Naive B cell (primary cell): ENCODE measurements around the gene CD27. TPM values are rescaled to one million over a fixed set of nuclear protein-coding genes. Genes with fewer than 3 reads are reported as not detected.
"Not testable (repeated sequence)": the region's sequence is repeated elsewhere in the genome, so short reads cannot be mapped to it uniquely, and the experiment has no call there.

Source experiments
- ATAC-seq, 2 donors: fragments of 150-1000 bp; cut with Tn5 transposase; 2 replicates each; pipeline ENCODE4 v1.10.0; 2021; ENCODE audit warnings: low read depth in 2 of 2, mild to moderate bottlenecking in 2 of 2, moderate library complexity in 2 of 2
- DNase-seq: peaks from one replicate; pipeline ENCODE4 v3.0.0; 2022
- H3K27ac Mint-ChIP-seq, 6 donors: one replicate each; pipeline ENCODE4 v1.8.0; 2020 to 2022; ENCODE audit warnings: mild to moderate bottlenecking in 6 of 6, mixed read lengths in 6 of 6, moderate library complexity in 5 of 6, inconsistent platforms in 2 of 6
- H3K27me3 Mint-ChIP-seq, 3 donors: one replicate each; pipeline ENCODE4 v1.8.0; 2021 to 2022; ENCODE audit warnings: mixed read lengths in 3 of 3, mild to moderate bottlenecking in 1 of 3
- H3K36me3 Mint-ChIP-seq, 2 donors: one replicate each; pipeline ENCODE4 v1.8.0; 2020 to 2022; ENCODE audit warnings: mixed read lengths in 2 of 2, inconsistent platforms in 1 of 2, mild to moderate bottlenecking in 1 of 2
- H3K4me1 Mint-ChIP-seq, 3 donors: one replicate each; pipeline ENCODE4 v1.8.0; 2020 to 2022; ENCODE audit warnings: mixed read lengths in 3 of 3, inconsistent platforms in 1 of 3, mild to moderate bottlenecking in 1 of 3, moderate library complexity in 1 of 3
- H3K4me3 Mint-ChIP-seq, 8 donors: one replicate each; pipeline ENCODE4 v1.8.0; 2020 to 2022; ENCODE audit warnings: mild to moderate bottlenecking in 8 of 8, mixed read lengths in 8 of 8, moderate library complexity in 8 of 8, inconsistent platforms in 2 of 8
- H3K9me3 Mint-ChIP-seq, 7 donors: one replicate each; pipeline ENCODE4 v1.8.0; 2020 to 2022; ENCODE audit warnings: mixed read lengths in 7 of 7, mild to moderate bottlenecking in 5 of 7, inconsistent platforms in 2 of 7, moderate library complexity in 1 of 7
- polyA plus RNA-seq, 6 donors: library from polyadenylated mRNA; unstranded; fragments of 300-500 nt; fragmentation: Illumina TruSeq; gene quantifications; one replicate each; pipeline ENCODE4 v1.2.3, GENCODE V29; 2021; ENCODE audit warnings: low read depth in 6 of 6

The CD27 gene
- polyA plus RNA-seq, 6 donors from 2014 or later: 3.2 to 14.8 (median 6.6) TPM

- Mint-ChIP-seq H3K27me3 (no peaks in the 10 kb centered on the region), H3K27ac (peak overlapping the region; percentile 94 to 100 (median 99)), H3K4me3 (peak overlapping the region in 7 of 8 donors; percentile 39 to 91 (median 71)), H3K4me1 (peaks cover 63 to 88% (median 67%) of the 10 kb centered on the region in 3 donors), H3K9me3 (no peaks in the 10 kb centered on the region), H3K36me3 (peaks cover 24 to 56% of the 10 kb centered on the region in 2 donors)
- no peak for DNase-seq
- ATAC-seq: no peak
Observed at GRCh38 chr12:6460751-6461371, 16.1 kb downstream of the CD27 start.

- ATAC-seq (peak; percentile 95), DNase-seq (peak; percentile 90)
- Mint-ChIP-seq H3K9me3 (no peaks in the 10 kb centered on the region), H3K36me3 (peaks cover 21 to 56% of the 10 kb centered on the region in 2 donors), H3K27ac (peak overlapping the region; percentile 94 to 100 (median 99)), H3K4me3 (peak overlapping the region; percentile 39 to 91 (median 76)), H3K4me1 (peaks cover 69 to 87% (median 74%) of the 10 kb centered on the region in 3 donors), H3K27me3 (no peaks in the 10 kb centered on the region)
Observed at GRCh38 chr12:6461401-6462233, 16.9 kb downstream of the CD27 start.

DNA sequence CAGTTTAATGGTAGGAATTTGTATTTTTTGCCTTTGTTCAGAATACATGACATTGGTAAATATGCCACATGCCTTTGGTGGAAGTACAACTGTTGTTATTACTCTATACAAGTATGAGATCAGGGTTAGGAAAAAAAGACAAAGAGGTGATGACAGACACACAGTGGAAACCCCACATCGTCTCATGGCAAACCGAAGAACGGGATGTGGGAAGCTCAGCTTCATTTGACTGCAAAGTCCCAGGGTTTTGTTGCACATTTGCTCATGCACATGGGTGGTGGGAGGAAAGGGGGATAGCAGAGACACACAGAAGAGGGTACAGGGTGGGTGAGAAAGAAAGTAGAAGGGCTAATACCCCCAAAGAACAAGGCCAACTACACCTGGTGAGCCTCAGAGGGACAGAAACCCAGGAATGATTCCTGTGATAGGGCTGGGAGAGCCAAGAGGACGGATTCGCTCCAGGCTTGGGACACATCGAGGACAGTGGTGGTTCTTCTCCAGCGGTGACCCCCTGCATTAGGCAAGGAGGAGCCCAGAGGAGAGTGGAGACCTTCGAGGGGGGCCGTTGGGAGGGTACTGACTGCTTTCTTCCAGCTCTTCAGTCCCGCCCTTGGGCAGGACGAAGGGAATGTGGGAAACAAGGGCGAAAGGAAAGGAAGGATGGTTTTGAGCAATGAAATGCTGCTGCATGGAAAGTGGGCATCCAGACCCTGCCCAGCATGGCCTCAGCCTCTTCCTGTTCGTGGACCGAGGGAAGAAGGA, 17.7 kb downstream of the CD27 start:
- ATAC-seq: no peak
- no peak for DNase-seq
- Mint-ChIP-seq H3K36me3 (peaks cover 21 to 50% of the 10 kb centered on the region in 2 donors), H3K4me1 (peaks cover 73 to 88% (median 75%) of the 10 kb centered on the region in 3 donors), H3K4me3 (peak overlapping the region; percentile 50 to 91 (median 76)), H3K27me3 (no peaks in the 10 kb centered on the region), H3K27ac (peak overlapping the region; percentile 94 to 100 (median 99)), H3K9me3 (no peaks in the 10 kb centered on the region)

- H3K36me3 Mint-ChIP-seq: peaks cover 21 to 47% of the 10 kb centered on the region in 2 donors
- no peak for ATAC-seq
- no peaks in the 10 kb centered on the region for H3K9me3 Mint-ChIP-seq
- H3K4me3 Mint-ChIP-seq: peak overlapping the region in 6 of 8 donors; percentile 20 to 72 (median 56)
- DNase-seq: no peak
- no peaks in the 10 kb centered on the region for H3K27me3 Mint-ChIP-seq
- peaks cover 79 to 90% (median 82%) of the 10 kb centered on the region in 3 donors for H3K4me1 Mint-ChIP-seq
- H3K27ac Mint-ChIP-seq: peak overlapping the region; percentile 94 to 100 (median 99)
Observed at GRCh38 chr12:6463216-6463615, 18.5 kb downstream of the CD27 start.

DNA sequence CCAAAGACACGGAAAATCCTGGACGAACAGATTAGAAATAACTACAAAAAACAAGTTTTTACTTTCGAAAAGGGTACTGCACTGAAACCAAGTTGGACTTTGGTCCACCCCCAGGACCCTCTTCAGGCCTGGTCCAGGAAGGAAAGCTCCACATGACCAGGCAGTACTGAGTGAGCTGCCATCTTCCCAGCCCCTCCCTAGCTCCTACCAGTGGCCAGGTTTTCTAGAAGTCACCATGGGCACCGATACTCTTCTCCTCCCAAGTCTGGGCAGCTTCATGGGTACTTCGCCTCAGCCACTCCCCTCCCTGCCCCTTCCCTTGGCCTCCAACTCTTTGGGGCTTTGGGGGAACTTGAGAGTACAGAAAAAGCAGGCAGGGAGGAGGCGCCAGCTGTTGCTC, 19.1 kb downstream of the CD27 start:
- no peaks in the 10 kb centered on the region for H3K27me3 Mint-ChIP-seq
- no peaks in the 10 kb centered on the region for H3K9me3 Mint-ChIP-seq
- peaks cover 76 to 90% (median 85%) of the 10 kb centered on the region in 3 donors for H3K4me1 Mint-ChIP-seq
- DNase-seq (no peak), ATAC-seq (no peak)
- H3K27ac Mint-ChIP-seq: peak overlapping the region in 5 of 6 donors; percentile 94 to 99 (median 99)
- peak overlapping the region in 2 of 8 donors; percentile 29 to 61 for H3K4me3 Mint-ChIP-seq
- H3K36me3 Mint-ChIP-seq: peaks cover 16 to 41% of the 10 kb centered on the region in 2 donors

DNA sequence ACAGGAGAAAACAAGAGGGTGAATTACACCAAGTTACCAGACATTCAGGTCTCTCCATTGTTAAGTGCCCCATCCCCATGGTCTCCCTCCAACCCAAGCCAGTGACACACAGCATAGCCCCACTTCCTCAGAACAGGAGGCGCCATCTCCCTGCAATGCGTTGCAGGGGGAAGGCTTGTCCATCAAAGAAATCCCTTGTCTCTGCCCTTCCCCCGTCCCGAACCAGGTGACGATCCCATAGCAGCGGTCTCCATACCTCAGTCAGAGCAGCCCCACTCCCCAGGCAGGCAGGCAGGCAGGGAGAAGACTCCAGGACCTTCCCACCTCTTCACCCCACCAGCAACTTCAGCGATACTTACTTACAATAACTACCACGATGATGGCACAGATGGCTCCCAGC, 19.8 kb downstream of the CD27 start:
- H3K27ac Mint-ChIP-seq: peak overlapping the region; percentile 70 to 99 (median 96)
- peaks cover 11 to 35% of the 10 kb centered on the region in 2 donors for H3K36me3 Mint-ChIP-seq

GRCh38 chr12:6465467-6466183, 20.9 kb downstream of the CD27 start:
- Mint-ChIP-seq H3K27me3 (no peaks in the 10 kb centered on the region), H3K36me3 (peaks cover 11 to 34% of the 10 kb centered on the region in 2 donors), H3K27ac (peak overlapping the region in 5 of 6 donors; percentile 77 to 94 (median 90)), H3K4me1 (peaks cover 80 to 90% (median 86%) of the 10 kb centered on the region in 3 donors), H3K9me3 (no peaks in the 10 kb centered on the region), H3K4me3 (peak overlapping the region in 3 of 8 donors; percentile 12 to 37 (median 26))
- ATAC-seq: no peak
- DNase-seq: peak; percentile 42

More for the DNA sequence above, 19.8 kb downstream of the CD27 start:
- H3K9me3 Mint-ChIP-seq: no peaks in the 10 kb centered on the region
- DNase-seq (no peak), ATAC-seq (no peak)
- H3K4me3 Mint-ChIP-seq: peak overlapping the region in 3 of 8 donors; percentile 30 to 61 (median 41)
- no peaks in the 10 kb centered on the region for H3K27me3 Mint-ChIP-seq
- H3K4me1 Mint-ChIP-seq: peaks cover 77 to 90% (median 87%) of the 10 kb centered on the region in 3 donors

- peaks cover 11 to 29% of the 10 kb centered on the region in 2 donors for H3K36me3 Mint-ChIP-seq
- DNase-seq (no peak), ATAC-seq (no peak)
- no peak overlapping the region for H3K4me3 Mint-ChIP-seq
- H3K27me3 Mint-ChIP-seq: no peaks in the 10 kb centered on the region
- H3K9me3 Mint-ChIP-seq: no peaks in the 10 kb centered on the region
- H3K4me1 Mint-ChIP-seq: peaks cover 77 to 89% (median 83%) of the 10 kb centered on the region in 3 donors
- H3K27ac Mint-ChIP-seq: peak overlapping the region in 3 of 6 donors; percentile 72 to 97 (median 94)
Observed at GRCh38 chr12:6466184-6466573, 21.4 kb downstream of the CD27 start.

- not testable (repeated sequence) for DNase-seq
Observed at GRCh38 chr12:6466751-6467150, 22.0 kb downstream of the CD27 start.

DNA sequence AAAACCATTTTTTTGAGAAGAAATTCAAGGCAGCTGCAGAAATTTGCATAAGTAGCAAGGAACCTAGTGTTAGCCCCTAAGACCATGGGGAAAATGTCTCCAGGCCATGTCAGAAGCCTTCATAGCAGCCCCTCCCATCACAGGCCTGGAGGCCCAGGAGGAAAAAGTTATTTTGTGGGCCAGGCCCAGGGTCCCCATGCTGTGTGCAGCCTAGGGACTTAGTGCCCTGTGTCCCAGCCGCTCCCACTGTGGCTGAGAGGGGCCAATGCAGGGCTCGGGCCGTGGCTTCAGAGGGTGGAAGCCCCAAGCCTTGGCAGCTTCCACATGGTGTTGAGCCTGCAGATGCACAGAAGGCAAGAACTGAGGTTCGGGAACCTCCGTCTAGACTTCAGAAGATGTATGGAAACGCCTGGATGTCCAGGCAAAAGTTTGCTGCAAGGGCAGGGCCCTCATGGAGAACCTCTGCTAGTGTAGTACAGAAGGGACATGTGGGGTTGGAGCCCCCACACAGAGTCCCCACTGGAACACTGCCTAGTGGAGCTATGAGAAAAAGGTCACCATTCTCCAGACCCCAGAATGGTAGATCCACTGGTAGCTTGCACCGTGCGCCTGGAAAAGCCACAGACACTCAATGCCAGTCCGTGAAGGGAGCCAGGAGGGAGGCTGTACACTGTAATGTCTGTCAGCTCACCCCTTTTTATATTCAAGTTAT, 23.0 kb downstream of the CD27 start:
- peaks cover 64 to 77% (median 71%) of the 10 kb centered on the region in 3 donors for H3K4me1 Mint-ChIP-seq
- DNase-seq, H3K27me3 Mint-ChIP-seq, ATAC-seq, H3K9me3 Mint-ChIP-seq: not testable (repeated sequence)
- H3K4me3 Mint-ChIP-seq: peak overlapping the region in 4 of 8 donors; percentile 27 to 98 (median 53)
- H3K27ac Mint-ChIP-seq: peak overlapping the region in 3 of 6 donors; percentile 60 to 92 (median 90)
- peaks cover 5 to 17% of the 10 kb centered on the region in 2 donors for H3K36me3 Mint-ChIP-seq

More at GRCh38 chr12:6466751-6467150, 22.0 kb downstream of the CD27 start:
- peaks cover 74 to 87% (median 80%) of the 10 kb centered on the region in 3 donors for H3K4me1 Mint-ChIP-seq
- peak overlapping the region in 2 of 8 donors; percentile 17 to 98 for H3K4me3 Mint-ChIP-seq
- peaks cover 11 to 25% of the 10 kb centered on the region in 2 donors for H3K36me3 Mint-ChIP-seq
- peak overlapping the region in 4 of 6 donors; percentile 82 to 97 (median 92) for H3K27ac Mint-ChIP-seq
- not testable (repeated sequence) for H3K27me3 Mint-ChIP-seq, ATAC-seq, H3K9me3 Mint-ChIP-seq

DNA sequence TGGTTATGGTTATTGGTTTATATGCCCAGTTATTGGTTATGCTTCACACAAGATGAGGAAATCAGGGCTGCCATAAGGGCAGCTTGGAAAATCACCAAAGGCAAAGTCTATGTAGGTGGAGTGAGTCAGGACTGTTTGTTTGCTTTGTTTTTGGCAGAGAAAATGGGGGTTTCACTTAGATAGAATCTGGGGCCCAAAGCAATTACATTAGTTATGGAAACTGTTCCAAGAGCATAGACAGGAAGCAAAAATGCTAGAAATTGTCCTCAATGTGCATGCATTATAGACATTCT, 23.5 kb downstream of the CD27 start:
- no peaks in the 10 kb centered on the region for H3K27me3 Mint-ChIP-seq
- peaks cover 5 to 12% of the 10 kb centered on the region in 2 donors for H3K36me3 Mint-ChIP-seq
- H3K9me3 Mint-ChIP-seq: no peaks in the 10 kb centered on the region
- no peak for ATAC-seq
- no peak for DNase-seq
- H3K4me3 Mint-ChIP-seq: peak overlapping the region in 3 of 8 donors; percentile 18 to 98 (median 27)
- peaks cover 59 to 72% (median 66%) of the 10 kb centered on the region in 3 donors for H3K4me1 Mint-ChIP-seq
- H3K27ac Mint-ChIP-seq: peak overlapping the region in 3 of 6 donors; percentile 20 to 92 (median 60)

DNA sequence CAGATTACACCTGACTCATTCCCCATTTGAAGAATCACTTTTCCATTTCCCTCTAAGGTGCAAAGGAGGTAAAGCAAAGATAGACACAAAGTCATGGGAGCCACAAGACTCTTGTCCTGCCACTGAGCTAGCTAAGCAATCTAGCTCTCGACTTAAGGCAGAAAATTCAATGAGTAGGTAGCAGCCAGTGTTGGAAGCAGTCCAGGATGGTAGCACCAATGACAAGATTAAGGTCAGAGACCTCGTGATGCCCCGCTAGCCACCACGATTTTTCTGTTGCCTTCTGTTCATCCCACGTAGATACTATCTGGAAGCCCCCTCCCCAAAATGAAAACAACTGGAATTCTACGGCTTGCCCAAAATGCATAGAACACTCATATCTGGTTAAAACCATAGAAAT, 24.3 kb downstream of the CD27 start:
- H3K36me3 Mint-ChIP-seq: peaks cover 5 to 7% of the 10 kb centered on the region in 2 donors
- H3K9me3 Mint-ChIP-seq: no peaks in the 10 kb centered on the region
- no peak for DNase-seq
- H3K4me1 Mint-ChIP-seq: peaks cover 54 to 64% (median 57%) of the 10 kb centered on the region in 3 donors
- peak overlapping the region in 3 of 6 donors; percentile 67 to 95 (median 92) for H3K27ac Mint-ChIP-seq
- ATAC-seq: no peak
- H3K4me3 Mint-ChIP-seq: peak overlapping the region; percentile 74 to 98 (median 93)
- H3K27me3 Mint-ChIP-seq: no peaks in the 10 kb centered on the region
